ENCODE data around the gene BANK1. TPM values are rescaled to one million over a fixed set of nuclear protein-coding genes. Genes with fewer than 3 reads are reported as not detected.
"Not testable (repeated sequence)": the region's sequence is repeated elsewhere in the genome, so short reads cannot be mapped to it uniquely, and the experiment has no call there.

Gene BANK1
- total RNA-seq, 2 donors from 2014 or later, result 0.53 to 0.57 TPM

DNA sequence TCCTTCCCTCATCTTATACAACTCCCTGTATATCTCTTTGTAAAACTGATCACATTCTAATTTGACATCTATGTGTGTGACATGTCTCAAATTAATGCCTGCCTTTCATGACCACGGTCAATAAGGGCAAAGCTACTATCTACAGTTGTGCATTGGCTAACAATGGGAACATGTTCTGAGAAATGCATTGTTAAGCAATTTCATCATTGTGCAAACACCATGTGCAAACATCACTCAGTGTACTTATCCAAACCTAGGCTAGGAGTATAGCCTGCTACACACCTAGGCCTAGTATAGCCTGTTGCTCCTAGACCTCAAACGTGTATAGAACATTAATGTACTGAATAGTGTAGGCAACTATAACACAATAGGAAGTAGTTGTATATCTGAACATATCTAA is 95.0 kb downstream of the BANK1 start:
- Histone ChIP-seq H3K4me3 (ENCODE audit: low read length) (no peak overlapping the region), H3K27ac (ENCODE audit: low read depth, low read length) (no peak overlapping the region), H3K27me3 (ENCODE audit: control insufficient read depth, insufficient read depth, low read length, poor library complexity, severe bottlenecking) (no peaks in the 10 kb centered on the region), H3K36me3 (ENCODE audit: control insufficient read depth, insufficient read depth, low read length) (no peaks in the 10 kb centered on the region), H3K9me3 (ENCODE audit: control insufficient read depth, low read length) (no peaks in the 10 kb centered on the region), H3K4me1 (ENCODE audit: control insufficient read depth, insufficient read depth, low read length) (no peaks in the 10 kb centered on the region), H3K9ac (ENCODE audit: extremely low read depth, low read length, poor library complexity, severe bottlenecking) (no peak overlapping the region)
- WGBS, 2 experiments (ENCODE audit: insufficient coverage in 1 of 2, insufficient read length in 1 of 2), result 97% methylated on average over 1 of the region's 2 CpGs; no CpG with 5 or more reads in 1 of the 2 experiments
- Mint-ChIP-seq H3K27ac (no peak overlapping the region), H3K27me3 (ENCODE audit: insufficient read depth) (no peaks in the 10 kb centered on the region), H3K9me3 (no peaks in the 10 kb centered on the region), H3K4me1 (no peaks in the 10 kb centered on the region), H3K36me3 (ENCODE audit: low read depth) (no peaks in the 10 kb centered on the region), H3K4me3 (no peak overlapping the region)
- TF ChIP-seq CTCF (conservative IDR thresholded peaks at IDR 0.05), result no peak
- DNase-seq, result no peak

- WGBS, 2 experiments (ENCODE audit: insufficient coverage in 1 of 2, insufficient read length in 1 of 2), result 89% methylated on average over 2 of the region's 3 CpGs; no CpG with 5 or more reads in 1 of the 2 experiments
- Mint-ChIP-seq H3K4me1 (no peaks in the 10 kb centered on the region), H3K27ac (no peak overlapping the region), H3K27me3 (ENCODE audit: insufficient read depth) (no peaks in the 10 kb centered on the region), H3K36me3 (ENCODE audit: low read depth) (no peaks in the 10 kb centered on the region), H3K4me3 (no peak overlapping the region), H3K9me3 (no peaks in the 10 kb centered on the region)
- Histone ChIP-seq H3K9ac (ENCODE audit: extremely low read depth, low read length, poor library complexity, severe bottlenecking) (no peak overlapping the region), H3K9me3 (ENCODE audit: control insufficient read depth, low read length) (no peaks in the 10 kb centered on the region), H3K27me3 (ENCODE audit: control insufficient read depth, insufficient read depth, low read length, poor library complexity, severe bottlenecking) (no peaks in the 10 kb centered on the region), H3K4me1 (ENCODE audit: control insufficient read depth, insufficient read depth, low read length) (no peaks in the 10 kb centered on the region), H3K4me3 (ENCODE audit: low read length) (no peak overlapping the region), H3K36me3 (ENCODE audit: control insufficient read depth, insufficient read depth, low read length) (no peaks in the 10 kb centered on the region), H3K27ac (ENCODE audit: low read depth, low read length) (no peak overlapping the region)
- no peak for DNase-seq
- TF ChIP-seq CTCF (conservative IDR thresholded peaks at IDR 0.05), result no peak
Observed at GRCh38 chr4:101886826-101887225, 96.3 kb downstream of the BANK1 start.

DNA sequence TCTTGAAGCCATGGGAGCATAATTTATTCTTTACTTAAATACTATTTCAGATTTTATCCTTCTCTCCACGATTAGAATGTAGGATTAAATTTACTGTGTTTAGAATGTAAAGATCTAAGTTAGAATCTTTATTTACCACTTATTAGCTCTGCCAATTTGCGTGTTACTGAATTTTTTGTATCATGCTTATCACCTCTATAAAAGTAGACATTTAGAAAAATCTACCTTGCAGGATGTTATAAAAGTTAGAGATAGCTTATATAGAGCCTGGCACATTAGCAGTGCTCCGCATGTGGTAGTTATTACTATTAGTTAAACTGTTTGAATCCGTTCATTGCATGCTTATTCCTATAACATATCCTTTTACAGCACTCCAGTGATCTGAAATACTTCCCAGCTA is 97.9 kb downstream of the BANK1 start:
- TF ChIP-seq CTCF (conservative IDR thresholded peaks at IDR 0.05), result no peak
- WGBS, 2 experiments (ENCODE audit: insufficient coverage in 1 of 2, insufficient read length in 1 of 2), result 87 to 100% methylated on average over 2 to 3 of the region's 4 CpGs
- no peaks in the 10 kb centered on the region for H3K36me3 Mint-ChIP-seq (ENCODE audit: low read depth)
- no peaks in the 10 kb centered on the region for H3K27me3 ChIP-seq (ENCODE audit: control insufficient read depth, insufficient read depth, low read length, poor library complexity, severe bottlenecking)
- H3K9ac ChIP-seq (ENCODE audit: extremely low read depth, low read length, poor library complexity, severe bottlenecking), result no peak overlapping the region
- no peak overlapping the region for H3K4me3 Mint-ChIP-seq
- no peak for DNase-seq
- no peaks in the 10 kb centered on the region for H3K4me1 ChIP-seq (ENCODE audit: control insufficient read depth, insufficient read depth, low read length)
- H3K36me3 ChIP-seq (ENCODE audit: control insufficient read depth, insufficient read depth, low read length), result no peaks in the 10 kb centered on the region
- H3K4me1 Mint-ChIP-seq, result no peaks in the 10 kb centered on the region
- no peak overlapping the region for H3K4me3 ChIP-seq (ENCODE audit: low read length)
- no peaks in the 10 kb centered on the region for H3K9me3 Mint-ChIP-seq
- H3K27ac Mint-ChIP-seq, result no peak overlapping the region
- H3K27ac ChIP-seq (ENCODE audit: low read depth, low read length), result no peak overlapping the region
- no peaks in the 10 kb centered on the region for H3K27me3 Mint-ChIP-seq (ENCODE audit: insufficient read depth)
- no peaks in the 10 kb centered on the region for H3K9me3 ChIP-seq (ENCODE audit: control insufficient read depth, low read length)

- H3K4me3 ChIP-seq (ENCODE audit: low read length); H3K36me3 ChIP-seq (ENCODE audit: control insufficient read depth, insufficient read depth, low read length); H3K4me1 Mint-ChIP-seq; DNase-seq; H3K36me3 Mint-ChIP-seq (ENCODE audit: low read depth); H3K9me3 ChIP-seq (ENCODE audit: control insufficient read depth, low read length); H3K4me1 ChIP-seq (ENCODE audit: control insufficient read depth, insufficient read depth, low read length); H3K27ac Mint-ChIP-seq; H3K4me3 Mint-ChIP-seq; H3K27ac ChIP-seq (ENCODE audit: low read depth, low read length); H3K27me3 Mint-ChIP-seq (ENCODE audit: insufficient read depth); H3K27me3 ChIP-seq (ENCODE audit: control insufficient read depth, insufficient read depth, low read length, poor library complexity, severe bottlenecking); H3K9ac ChIP-seq (ENCODE audit: extremely low read depth, low read length, poor library complexity, severe bottlenecking): not testable (repeated sequence)
- H3K9me3 Mint-ChIP-seq, result peaks cover 28% of the 10 kb centered on the region
- 87 to 96% methylated on average over 5 of the region's 5 CpGs for WGBS, 2 experiments (ENCODE audit: insufficient coverage in 1 of 2, insufficient read length in 1 of 2)
Observed at GRCh38 chr4:101905527-101905926, 115.0 kb downstream of the BANK1 start.

All from endodermal cell (in vitro differentiated cells).